Measurements from ENCODE around the gene LRRC4. TPM values are rescaled to one million over a fixed set of nuclear protein-coding genes. Genes with fewer than 3 reads are reported as not detected.

Gene LRRC4
- total RNA-seq, 1 experiment from 2014 or later: 0.39 TPM

DNA sequence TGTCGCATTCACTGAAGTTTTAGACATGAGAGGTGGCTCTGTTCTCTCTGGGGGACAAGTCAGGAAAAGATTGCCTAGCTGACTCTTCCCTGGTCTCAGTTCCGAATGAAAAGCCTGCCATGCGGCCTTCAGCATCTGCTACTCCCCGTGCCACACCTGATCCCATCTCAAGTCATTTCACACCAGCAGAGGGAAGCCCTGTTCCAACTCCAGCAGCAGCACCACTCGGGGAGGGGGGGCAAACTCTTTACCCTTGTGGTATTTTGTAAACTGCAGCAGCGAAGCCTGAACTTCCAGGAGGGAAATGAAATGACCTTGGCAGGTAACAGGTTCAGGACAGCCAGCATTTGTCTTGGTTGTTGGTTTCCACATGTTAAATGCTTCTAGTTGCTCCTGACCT, 13.8 kb downstream of the LRRC4 start:
- DNase-seq: no peak
- Histone ChIP-seq H3K4me2 (no peak overlapping the region), H3K9me2 (ENCODE audit: insufficient read depth) (no peaks in the 10 kb centered on the region), H3K27me3 (ENCODE audit: insufficient read depth, low read depth) (no peaks in the 10 kb centered on the region), H3K27ac (no peak overlapping the region), H3F3A (ENCODE audit: insufficient read depth, low read depth) (peaks cover 28% of the 10 kb centered on the region), H3K79me2 (ENCODE audit: low read depth) (no peaks in the 10 kb centered on the region), H3K36me3 (ENCODE audit: low read depth) (no peaks in the 10 kb centered on the region), H3K4me1 (replicated peaks; ENCODE audit: insufficient read depth) (peaks cover 27% of the 10 kb centered on the region), H3K4me3 (no peak overlapping the region), H2AFZ (no peak overlapping the region), H4K20me1 (ENCODE audit: insufficient read depth) (no peaks in the 10 kb centered on the region), H3K9me3 (ENCODE audit: insufficient read depth, low read depth) (no peaks in the 10 kb centered on the region)
- TF ChIP-seq EZH2 (IDR thresholded peaks at IDR 0.05; ENCODE audit: low read depth): no peak
- TF ChIP-seq, protein P1, sequence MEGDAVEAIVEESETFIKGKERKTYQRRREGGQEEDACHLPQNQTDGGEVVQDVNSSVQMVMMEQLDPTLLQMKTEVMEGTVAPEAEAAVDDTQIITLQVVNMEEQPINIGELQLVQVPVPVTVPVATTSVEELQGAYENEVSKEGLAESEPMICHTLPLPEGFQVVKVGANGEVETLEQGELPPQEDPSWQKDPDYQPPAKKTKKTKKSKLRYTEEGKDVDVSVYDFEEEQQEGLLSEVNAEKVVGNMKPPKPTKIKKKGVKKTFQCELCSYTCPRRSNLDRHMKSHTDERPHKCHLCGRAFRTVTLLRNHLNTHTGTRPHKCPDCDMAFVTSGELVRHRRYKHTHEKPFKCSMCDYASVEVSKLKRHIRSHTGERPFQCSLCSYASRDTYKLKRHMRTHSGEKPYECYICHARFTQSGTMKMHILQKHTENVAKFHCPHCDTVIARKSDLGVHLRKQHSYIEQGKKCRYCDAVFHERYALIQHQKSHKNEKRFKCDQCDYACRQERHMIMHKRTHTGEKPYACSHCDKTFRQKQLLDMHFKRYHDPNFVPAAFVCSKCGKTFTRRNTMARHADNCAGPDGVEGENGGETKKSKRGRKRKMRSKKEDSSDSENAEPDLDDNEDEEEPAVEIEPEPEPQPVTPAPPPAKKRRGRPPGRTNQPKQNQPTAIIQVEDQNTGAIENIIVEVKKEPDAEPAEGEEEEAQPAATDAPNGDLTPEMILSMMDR (conservative IDR thresholded peaks at IDR 0.05): no peak
- intact Hi-C loops (cut with micrococcal nuclease; ENCODE audit: unreplicated experiment): no loop called here
- ChIA-PET CTCF (no interaction called here), POLR2A (ENCODE audit: unreplicated experiment) (interaction anchor here (0.6 kb wide), 1 partner anchor 9 kb away, joined by 3 read pairs; no protein-coding TSS in a partner anchor)
- BruUV-seq (replicated peaks): no TSS peak

DNA sequence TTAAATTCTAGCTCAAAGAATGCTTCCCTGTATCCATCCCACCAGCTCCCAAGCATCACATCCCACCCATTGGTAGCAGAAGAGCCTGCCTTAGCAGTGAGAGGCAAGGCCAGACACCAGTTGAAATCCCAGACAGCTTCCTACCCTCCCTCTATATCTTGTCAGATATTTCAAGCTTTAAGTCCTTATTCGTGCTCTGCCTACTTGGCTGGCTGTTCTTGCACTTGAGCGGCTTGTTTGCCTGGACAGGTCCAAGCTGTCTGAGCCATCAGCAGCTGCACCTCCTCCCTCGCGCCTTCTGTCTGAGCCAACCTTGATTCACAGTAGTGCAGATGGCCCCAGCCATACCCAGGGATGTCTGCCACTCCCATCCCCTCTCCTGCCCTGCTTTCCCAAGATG, 16.4 kb downstream of the LRRC4 start:
- POLR2A ChIA-PET (ENCODE audit: unreplicated experiment): no interaction called here

DNA sequence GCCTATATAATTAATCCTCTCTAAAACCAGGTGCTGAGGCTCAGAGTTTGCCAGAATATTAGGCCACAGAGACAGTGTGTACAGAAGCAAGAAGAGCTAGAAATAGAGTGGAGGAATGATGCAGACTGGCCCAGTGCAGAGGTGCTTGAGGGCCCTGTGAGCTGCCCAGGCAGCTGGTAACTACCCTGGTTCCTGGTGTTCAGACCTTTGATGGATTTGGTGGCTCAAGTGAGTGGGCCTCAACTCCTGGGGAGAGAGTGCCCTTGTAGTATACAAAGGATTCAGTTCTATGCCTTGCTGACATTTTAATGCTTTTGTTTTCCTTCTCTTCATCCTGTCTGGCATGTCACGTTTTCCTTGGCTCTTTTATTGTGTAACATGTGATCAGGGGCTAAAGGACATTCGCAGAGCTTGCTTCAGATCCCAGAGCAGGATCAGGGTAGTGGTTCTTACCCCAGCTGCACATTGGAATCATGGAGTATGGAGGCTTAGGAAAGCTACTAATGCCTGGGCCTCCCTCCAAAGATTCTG, 20.0 kb downstream of the LRRC4 start:
- H3K9me3 ChIP-seq (ENCODE audit: insufficient read depth, low read depth): no peaks in the 10 kb centered on the region
- no peak for DNase-seq
- H3F3A ChIP-seq (ENCODE audit: insufficient read depth, low read depth): no peaks in the 10 kb centered on the region
- H3K4me2 ChIP-seq: no peak overlapping the region
- H3K4me3 ChIP-seq: no peak overlapping the region
- ChIA-PET POLR2A (ENCODE audit: unreplicated experiment) (no interaction called here), CTCF (interaction anchor here (0.5 to 0.7 kb wide), 3 partner anchors 162 to 196 kb away, joined by 3 to 10 read pairs (median 4); no protein-coding TSS in a partner anchor)
- H4K20me1 ChIP-seq (ENCODE audit: insufficient read depth): no peaks in the 10 kb centered on the region
- TF ChIP-seq, protein P1 (conservative IDR thresholded peaks at IDR 0.05): no peak
- no peak for TF ChIP-seq EZH2 (IDR thresholded peaks at IDR 0.05; ENCODE audit: low read depth)
- H3K4me1 ChIP-seq (replicated peaks; ENCODE audit: insufficient read depth): no peaks in the 10 kb centered on the region
- no peaks in the 10 kb centered on the region for H3K79me2 ChIP-seq (ENCODE audit: low read depth)
- intact Hi-C loops (cut with micrococcal nuclease; ENCODE audit: unreplicated experiment): no loop called here
- H3K27me3 ChIP-seq (ENCODE audit: insufficient read depth, low read depth): no peaks in the 10 kb centered on the region
- no peaks in the 10 kb centered on the region for H3K9me2 ChIP-seq (ENCODE audit: insufficient read depth)
- BruUV-seq (replicated peaks): no TSS peak
- no peak overlapping the region for H3K27ac ChIP-seq
- no peaks in the 10 kb centered on the region for H3K36me3 ChIP-seq (ENCODE audit: low read depth)
- H2AFZ ChIP-seq: no peak overlapping the region

More for the DNA sequence above, 16.4 kb downstream of the LRRC4 start:
- H3K27ac ChIP-seq: no peak overlapping the region
- peaks cover 2% of the 10 kb centered on the region; the same call in 1 of the 2 replicates for H3F3A ChIP-seq (ENCODE audit: insufficient read depth, low read depth)
- no peaks in the 10 kb centered on the region for H3K9me2 ChIP-seq (ENCODE audit: insufficient read depth)
- no TSS peak for BruUV-seq (replicated peaks)
- no peak overlapping the region for H2AFZ ChIP-seq
- H3K79me2 ChIP-seq (ENCODE audit: low read depth): no peaks in the 10 kb centered on the region
- no peaks in the 10 kb centered on the region for H3K36me3 ChIP-seq (ENCODE audit: low read depth)
- H4K20me1 ChIP-seq (ENCODE audit: insufficient read depth): no peaks in the 10 kb centered on the region
- no peaks in the 10 kb centered on the region for H3K27me3 ChIP-seq (ENCODE audit: insufficient read depth, low read depth)
- intact Hi-C loops (cut with micrococcal nuclease; ENCODE audit: unreplicated experiment): no loop called here
- CTCF ChIA-PET: no interaction called here
- no peak overlapping the region for H3K4me3 ChIP-seq
- H3K4me1 ChIP-seq (replicated peaks; ENCODE audit: insufficient read depth): peaks cover 1% of the 10 kb centered on the region; the same call in 1 of the 2 replicates
- no peak for DNase-seq
- no peak overlapping the region for H3K4me2 ChIP-seq
- H3K9me3 ChIP-seq (ENCODE audit: insufficient read depth, low read depth): no peaks in the 10 kb centered on the region
- TF ChIP-seq, protein P1 (conservative IDR thresholded peaks at IDR 0.05): no peak
- no peak for TF ChIP-seq EZH2 (IDR thresholded peaks at IDR 0.05; ENCODE audit: low read depth)
